ENCODE data around the gene PPFIA3.
"Not testable (repeated sequence)": the region's sequence is repeated elsewhere in the genome, so short reads cannot be mapped to it uniquely, and the experiment has no call there.

The PPFIA3 gene

DNA sequence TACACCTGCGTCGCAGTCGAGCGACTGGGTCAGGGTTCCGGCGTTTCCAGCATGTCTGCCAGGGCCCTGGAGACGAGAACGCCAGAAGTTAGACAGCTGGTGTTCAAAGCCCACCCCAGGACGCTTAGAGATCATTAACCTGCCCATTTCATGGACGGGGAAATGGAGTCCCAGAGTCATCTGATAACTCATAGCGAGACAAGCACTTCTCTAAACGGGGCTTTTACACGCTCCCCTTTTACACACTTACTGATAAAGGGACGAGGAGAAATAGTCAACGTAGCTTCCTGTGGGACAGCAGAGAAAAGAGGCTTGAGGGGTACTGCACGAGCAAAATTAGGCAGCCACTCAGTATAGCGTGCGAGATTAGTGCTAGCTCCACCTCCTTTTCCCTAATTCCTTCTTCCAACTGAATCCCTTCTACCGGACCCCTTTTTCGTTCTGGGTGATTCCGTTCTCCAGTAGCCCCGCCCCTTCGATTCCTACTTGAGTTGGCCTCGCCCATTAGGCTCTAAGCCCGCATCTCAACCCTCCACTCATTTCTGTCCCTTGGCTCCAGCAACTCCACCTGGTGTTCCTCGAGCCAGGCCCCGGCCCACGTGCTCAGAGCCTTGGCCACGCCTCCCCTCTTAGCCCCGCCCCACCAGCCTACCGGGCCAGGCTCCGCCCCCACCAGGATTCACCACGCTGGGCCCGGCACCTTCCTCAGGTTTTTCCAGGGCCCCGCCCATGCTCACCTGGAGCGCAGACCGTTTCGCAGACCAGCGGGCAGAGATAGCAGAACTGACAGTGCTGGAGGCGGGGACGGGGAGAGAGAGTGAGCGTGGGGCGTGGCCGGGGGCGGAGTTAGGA, 32.1 kb downstream of the PPFIA3 start:
- no peak for DNase-seq

DNA sequence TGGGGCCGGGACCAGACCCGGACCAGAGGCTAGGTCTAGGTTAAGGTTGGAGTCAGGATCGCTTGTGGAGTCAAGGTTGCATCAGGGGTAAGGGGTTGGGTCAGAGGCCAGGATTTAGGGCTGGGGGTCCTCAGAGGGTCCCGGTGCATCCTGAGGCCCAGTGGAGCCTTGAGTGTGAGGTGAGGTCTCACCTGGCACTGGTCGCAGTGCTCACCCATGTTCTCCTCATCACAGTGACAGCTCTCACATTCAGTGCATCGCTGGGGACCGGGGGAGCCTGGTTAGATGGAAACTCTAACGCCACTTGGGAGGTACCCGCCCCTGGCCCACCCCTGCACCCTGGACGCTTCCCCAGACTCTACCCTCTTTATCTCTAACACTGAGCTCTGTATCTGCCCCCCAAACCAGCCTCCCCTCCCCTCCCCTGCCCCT, 32.8 kb downstream of the PPFIA3 start:
- DNase-seq = no peak

DNA sequence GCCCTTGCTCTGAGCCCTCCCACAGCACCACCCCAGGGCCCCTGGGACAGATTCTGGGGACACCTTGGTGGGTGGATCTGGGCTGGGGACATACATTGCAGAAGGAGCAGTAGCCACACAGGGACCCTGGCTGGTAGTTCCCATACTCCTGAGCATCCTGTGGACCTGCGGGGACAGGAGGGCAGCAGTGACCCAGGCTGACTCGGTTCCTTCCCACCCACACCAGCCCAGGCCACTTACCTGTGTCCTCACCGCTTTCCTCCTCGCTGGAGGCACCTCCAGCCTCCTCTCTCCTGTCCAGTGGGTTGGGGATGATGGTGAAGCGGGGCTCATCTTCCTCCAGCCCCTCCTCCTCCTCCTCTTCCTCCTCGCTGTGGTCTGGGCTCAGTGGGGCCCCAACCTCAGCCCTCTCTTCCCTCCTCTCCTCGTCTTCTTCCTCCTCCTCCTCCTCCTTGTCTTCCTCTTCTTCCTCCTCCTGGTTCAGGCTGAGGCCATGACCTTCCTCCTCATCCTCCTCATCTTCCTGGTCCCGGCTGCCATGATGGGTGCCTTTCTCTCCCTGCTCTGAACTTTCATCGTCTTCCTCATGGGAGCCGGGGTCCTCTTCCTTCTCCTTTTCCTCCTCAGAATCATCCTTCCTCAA, 33.9 kb downstream of the PPFIA3 start:
- no peak for DNase-seq

DNA sequence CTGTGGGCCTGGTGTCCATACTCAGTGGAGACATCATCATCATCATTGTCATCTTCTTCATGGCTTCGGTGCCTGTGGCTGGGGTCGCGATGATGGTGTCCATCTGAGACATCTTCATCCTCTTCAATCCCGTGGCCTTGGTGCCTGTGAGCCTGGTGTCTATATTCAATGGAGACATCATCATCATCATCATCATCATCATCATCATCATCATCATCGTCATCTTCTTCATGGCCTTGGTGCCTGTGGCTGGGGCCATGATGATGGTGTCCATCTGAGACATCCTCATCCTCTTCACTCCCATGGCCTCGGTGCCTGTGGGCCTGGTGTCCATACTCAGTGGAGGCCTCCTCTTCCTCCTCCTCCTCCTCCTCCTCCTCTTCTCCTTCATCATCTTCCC, 34.9 kb downstream of the PPFIA3 start:
- no peak for DNase-seq

DNA sequence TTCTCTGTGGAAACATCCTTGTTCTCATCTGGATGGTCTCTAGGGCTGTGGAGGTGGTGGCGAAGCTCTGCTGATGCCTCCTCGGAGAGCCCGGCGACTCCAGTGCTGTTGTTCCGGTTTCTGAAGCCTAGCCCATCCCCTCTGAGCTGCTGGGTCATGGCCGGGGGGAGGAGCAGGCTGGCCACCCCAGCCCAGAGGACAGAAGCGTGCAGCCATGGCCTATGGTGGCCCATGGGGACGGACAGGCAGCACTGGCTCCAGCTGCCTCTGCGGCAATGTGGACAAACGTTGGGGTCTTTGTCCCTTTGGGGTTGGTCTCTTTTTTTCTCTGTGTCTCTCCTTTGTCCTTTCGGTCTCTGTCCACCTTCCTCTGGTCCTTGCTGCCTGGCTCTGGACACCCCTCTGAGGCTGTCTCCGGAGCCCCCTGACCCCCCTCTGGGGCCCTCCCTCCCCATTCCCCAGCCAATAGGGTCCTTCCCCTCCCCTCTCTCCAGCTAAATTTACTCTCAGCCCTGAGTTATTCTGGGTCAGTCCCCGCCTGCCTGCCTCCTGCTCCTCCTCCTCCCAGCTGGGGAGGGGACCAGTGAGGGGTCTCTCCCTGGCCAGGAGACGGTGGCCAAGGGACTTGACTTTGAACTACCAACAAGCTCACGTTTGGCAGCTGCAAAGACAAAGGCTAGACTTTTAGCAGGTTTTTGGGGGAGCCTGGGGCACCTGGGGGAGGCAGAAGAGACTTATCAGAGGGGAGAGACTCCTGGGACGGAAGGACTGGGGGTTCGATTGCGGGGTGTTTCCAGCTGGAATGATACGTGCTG, 35.9 kb downstream of the PPFIA3 start, which contains the start of gene HRC:
Gene HRC, minus strand, starts transcription at position 392 of the 815 bp plus-strand sequence. Its CDS starts 159 bp downstream, at position 233.
- DNase-seq = no peak

DNA sequence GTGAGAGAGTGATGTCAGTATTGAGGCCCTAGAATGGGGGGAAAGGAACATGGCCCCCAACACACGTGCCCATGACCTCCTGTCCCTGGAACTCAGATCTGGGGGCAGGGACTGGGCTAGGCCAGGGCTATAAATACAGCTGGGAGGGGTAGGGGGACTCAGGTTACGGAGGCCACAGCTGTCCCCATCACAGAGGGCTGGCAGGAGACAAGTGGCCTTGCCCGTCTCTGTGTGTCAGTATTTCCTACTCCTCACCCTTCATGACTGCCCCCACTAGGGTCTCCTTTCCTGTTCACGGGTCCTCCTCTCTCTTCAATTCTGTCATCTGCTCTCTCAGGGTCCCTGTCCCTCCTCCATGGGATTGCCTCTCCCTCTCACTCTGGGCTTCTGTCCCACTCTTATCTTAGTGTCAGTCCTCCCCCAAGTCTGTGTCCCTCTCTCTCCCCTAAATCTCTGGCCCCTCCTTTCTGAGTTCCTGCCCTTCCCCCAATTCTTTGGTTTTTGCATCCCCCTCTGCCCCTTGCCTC, 36.5 kb downstream of the PPFIA3 start:
- no peak for DNase-seq

DNA sequence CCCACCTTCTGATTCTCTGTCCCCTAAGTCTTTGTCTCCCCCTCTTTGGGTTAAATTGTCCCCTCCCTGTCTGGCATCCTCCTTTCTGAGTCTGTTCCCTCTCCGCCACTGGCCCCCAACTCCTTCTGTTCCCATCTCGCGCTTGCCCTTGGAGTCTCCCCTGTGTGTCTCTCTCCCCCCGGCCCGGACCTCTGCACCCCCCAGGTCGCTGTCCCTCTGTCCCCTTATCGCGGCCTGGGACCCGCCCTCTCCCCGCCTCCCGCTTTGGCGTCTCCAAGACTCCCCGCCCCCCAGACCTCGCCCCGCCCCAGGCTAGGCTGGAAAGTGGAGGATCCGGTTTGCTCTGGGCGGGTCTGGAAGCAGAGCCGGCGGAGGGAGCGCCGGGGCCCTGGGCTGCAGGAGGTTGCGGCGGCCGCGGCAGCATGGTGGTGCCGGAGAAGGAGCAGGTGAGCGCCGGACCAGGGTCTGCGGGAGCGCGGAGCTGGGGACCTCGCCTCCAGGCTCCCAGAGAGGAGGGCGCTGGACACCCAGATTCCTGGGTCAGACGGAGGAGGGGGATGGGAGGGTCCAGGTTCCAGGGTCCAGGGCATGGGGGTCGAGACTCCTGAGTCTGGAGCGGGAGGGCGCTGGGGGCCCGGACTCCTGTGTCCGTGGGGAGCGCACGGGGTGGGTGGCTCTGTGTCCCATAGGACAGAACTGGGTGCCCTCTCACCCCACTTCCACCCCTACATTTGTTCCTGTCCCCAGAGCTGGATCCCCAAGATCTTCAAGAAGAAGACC, 38.3 kb downstream of the PPFIA3 start, which contains the start of gene TRPM4:
Gene TRPM4, plus strand, starts transcription at position 348 of the 780 bp plus-strand sequence. Its CDS starts 75 bp downstream, at position 423.
- no peak for DNase-seq

DNA sequence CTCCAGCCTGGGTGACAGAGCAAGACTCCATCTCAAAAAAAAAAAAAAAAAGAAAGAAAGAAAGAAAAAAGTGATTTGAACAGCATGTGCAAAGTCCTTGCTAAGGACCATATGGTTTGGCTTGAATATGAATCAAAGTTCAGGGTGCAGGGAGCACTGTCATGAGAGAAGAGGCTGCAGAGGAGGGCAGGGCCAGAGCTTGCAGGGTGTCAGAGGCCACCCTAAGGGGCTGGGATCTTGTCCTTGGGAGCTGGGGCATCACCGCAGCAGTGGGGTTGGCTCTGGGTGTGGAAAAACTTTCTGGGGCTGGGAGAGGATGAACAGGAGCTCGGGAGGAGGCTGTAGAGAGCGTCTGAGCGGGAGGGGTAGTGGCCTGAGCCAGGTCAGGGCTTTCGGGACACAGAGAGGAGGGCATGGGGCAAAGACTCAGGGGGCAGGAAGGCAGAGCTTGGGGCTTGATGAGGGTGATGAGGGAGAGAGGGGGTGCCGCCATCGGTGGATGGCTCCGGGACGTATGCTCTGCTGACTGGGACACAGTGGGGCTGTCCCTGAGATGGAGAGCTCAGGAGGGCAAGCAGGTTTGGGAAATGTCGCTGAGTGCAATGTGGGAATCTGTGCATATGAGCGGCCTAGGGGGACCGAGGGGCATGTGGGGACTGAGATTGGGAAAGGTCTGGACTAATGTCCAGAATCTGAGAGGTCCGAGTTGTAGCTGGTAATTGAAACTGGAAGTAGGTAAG, 41.3 kb downstream of the PPFIA3 start:
- DNase-seq = no peak

DNA sequence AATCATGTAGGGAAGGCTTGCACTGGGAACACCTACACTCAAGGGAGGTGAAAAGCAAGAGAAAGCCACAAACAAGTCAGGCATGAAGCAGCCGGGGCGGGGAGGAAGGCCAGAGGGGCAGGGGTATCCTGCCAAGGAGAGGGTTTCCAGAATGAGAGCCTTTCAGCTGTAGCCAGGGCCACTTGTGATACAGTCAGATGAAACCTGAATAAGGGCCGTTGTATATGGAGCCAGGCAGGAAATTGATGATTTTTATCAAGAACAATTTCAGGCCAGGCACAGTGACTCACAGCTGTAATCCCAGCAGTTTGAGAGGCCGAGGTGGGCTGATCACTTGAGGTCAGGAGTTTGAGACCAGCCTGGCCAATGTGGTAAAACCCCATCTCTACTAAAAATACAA, 42.6 kb downstream of the PPFIA3 start:
- DNase-seq = no peak

DNA sequence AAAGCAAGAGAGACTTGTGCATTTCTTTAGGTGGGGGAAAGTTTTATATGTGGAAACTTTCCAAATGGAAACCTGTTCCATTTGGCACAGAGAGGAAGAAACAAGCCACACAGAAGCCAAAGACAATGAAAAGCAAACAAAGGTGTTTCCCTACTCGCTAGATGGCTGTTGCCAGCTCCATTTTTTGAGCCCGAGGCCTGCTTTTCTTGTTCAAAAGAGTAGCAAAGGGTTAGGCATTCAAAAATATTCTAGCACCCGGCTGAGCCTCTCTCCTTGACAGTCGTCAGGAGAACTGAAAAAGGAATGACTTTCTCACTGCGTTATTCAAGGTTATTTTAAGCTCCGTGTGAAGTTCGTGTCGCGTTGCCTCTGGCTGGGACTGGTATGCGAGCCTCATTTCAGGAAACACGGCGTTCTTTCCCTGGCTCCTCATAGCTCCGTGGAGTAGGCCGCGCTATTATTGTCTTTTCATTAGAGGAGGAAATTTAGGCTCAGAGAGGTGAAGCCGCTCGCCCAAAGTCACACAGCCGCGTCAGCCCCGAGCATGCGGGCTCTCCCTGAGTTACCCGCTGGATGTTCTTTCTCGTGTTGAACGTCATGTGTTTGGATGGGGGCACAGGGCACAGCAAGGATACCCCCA, 45.9 kb downstream of the PPFIA3 start:
- no peak for DNase-seq

DNA sequence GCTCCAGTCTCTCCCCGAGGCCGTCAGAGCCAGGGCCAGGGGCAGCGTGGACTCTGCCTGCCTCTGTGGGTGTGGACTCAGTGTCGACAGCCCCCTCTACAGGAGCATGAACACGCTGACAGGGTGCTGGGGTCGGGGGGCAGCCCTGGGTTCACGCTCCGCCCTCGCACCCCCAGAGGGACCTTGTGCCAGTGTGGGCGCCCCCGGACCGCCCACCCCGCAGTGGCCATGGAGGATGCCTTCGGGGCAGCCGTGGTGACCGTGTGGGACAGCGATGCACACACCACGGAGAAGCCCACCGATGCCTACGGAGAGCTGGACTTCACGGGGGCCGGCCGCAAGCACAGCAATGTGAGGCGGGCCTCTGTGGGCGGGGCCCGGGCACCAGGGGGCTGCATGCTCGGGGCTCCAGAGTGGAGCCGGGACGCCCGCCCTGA, 46.5 kb downstream of the PPFIA3 start:
- no peak for DNase-seq

DNA sequence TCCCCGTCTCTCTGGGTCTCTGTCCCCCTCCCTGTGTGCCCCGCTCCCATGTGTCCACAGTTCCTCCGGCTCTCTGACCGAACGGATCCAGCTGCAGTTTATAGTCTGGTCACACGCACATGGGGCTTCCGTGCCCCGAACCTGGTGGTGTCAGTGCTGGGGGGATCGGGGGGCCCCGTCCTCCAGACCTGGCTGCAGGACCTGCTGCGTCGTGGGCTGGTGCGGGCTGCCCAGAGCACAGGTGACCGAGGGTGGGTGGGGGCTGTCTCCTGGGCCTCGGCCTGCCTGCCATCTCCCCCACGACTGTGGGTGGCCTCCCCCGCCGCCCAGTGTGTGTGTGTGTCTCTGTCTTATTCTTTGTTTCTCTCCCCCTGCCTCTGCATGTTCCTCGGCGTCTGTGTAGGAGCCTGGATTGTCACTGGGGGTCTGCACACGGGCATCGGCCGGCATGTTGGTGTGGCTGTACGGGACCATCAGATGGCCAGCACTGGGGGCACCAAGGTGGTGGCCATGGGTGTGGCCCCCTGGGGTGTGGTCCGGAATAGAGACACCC, 48.6 kb downstream of the PPFIA3 start:
- DNase-seq = no peak

DNA sequence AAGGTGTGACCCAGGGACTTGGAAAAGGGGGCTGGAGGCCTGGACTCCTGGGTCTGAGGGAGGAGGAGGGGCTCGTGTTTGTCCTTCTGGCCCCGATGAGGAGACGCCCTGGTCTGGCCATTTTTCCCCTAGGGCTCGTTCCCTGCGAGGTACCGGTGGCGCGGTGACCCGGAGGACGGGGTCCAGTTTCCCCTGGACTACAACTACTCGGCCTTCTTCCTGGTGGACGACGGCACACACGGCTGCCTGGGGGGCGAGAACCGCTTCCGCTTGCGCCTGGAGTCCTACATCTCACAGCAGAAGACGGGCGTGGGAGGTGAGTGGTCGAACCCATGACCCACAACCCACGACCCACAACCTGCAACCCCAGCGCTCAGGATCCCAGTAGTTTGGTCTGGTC, 49.1 kb downstream of the PPFIA3 start:
- no peak for DNase-seq

DNA sequence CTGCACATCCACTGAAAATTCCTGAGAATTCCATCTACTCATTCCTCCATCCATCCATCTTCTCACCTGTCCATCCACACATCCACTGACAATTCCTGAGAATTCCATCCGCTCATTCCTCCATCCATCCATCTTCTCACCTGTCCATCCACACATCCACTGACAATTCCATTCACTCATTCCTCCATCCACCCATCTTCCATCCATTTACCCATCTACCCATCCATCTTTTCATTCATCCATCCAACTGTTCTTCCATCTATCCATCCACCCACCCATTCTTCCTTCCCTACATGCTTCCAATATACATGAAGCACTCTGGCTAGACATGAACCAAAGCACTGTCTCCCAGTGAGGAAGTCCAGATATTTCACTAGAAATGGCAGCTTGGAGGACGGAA, 53.9 kb downstream of the PPFIA3 start:
- DNase-seq = no peak

DNA sequence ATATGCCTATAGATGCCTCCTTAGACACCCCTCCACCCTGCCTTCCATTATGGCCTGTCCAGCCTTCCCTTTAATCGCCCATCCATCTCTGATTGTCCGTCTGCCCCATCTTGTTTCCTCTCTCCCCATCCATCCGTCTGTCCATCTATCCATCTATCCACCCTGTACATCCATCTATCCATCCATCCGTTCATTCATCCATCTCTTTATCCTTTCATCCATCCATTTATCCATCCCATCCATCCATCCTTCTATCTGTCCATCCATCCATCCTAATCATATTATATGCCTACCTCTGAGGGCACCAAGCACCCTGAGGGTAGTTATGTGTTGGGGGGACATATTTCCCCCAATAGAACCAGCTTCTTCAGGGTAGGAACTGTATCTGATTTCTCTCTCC, 61.3 kb downstream of the PPFIA3 start:
- DNase-seq = no peak

DNA sequence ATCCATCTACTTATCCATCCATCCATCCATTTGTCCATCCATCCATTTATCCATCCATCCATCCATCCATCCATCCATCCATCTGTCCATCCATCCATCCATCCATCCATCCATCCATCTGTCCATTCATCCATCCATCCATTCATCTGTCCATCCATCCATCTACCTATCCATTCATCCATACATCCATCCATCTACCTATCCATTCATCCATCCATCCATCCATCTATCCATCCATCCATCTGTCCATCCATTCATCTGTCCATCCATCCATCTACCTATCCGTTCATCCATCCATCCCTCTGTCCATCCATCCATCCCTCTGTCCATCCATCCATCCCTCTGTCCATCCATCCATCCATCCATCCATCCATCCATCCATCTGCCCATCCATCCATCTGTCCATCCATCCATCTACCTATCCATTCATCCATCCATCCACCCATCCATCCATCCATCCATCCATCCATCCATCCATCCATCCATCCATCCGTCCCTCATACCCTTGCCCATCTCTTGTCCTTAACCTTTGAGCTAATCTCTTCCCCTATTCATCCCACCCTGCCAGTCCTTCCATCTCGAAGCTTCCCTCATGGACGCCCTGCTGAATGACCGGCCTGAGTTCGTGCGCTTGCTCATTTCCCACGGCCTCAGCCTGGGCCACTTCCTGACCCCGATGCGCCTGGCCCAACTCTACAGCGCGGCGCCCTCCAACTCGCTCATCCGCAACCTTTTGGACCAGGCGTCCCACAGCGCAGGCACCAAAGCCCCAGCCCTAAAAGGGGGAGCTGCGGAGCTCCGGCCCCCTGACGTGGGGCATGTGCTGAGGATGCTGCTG, 62.9 kb downstream of the PPFIA3 start:
- not testable (repeated sequence) for DNase-seq

DNA sequence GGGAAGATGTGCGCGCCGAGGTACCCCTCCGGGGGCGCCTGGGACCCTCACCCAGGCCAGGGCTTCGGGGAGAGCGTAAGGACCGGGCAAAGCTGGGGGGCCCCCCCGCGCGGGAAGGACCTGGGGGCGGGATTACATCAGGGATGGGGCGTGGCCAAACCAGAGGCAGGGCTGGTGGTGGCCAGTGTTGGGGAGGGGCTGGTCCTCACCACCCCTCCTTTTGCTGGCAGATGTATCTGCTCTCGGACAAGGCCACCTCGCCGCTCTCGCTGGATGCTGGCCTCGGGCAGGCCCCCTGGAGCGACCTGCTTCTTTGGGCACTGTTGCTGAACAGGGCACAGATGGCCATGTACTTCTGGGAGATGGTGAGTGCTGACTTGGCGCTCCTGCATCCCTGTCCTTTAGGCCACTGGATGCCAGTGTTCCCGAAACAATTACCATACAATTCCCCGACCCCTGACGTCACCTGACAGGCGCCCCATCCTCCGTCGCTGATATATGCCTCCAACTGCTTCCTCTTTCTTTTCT, 63.6 kb downstream of the PPFIA3 start:
- no peak for DNase-seq

DNA sequence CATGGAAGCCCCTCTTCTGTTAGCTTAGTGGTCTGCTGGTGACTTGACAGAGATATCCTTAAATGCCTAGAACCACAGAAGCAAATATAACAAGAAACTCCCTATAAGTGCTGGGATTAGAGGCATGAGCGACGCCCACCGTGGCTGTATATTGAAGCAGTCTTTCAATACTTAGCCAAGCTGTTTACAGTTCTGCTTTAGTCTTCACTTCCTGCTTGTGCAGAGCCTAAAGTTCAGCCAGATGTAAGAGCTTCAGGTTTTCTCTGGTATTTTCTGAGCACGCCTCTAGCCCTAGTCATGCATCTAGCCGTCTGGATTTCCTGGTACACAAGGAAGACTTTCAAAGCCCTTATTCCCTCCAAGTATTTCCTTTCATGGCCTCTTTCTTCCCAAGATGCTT, 66.8 kb downstream of the PPFIA3 start:
- DNase-seq = no peak

DNA sequence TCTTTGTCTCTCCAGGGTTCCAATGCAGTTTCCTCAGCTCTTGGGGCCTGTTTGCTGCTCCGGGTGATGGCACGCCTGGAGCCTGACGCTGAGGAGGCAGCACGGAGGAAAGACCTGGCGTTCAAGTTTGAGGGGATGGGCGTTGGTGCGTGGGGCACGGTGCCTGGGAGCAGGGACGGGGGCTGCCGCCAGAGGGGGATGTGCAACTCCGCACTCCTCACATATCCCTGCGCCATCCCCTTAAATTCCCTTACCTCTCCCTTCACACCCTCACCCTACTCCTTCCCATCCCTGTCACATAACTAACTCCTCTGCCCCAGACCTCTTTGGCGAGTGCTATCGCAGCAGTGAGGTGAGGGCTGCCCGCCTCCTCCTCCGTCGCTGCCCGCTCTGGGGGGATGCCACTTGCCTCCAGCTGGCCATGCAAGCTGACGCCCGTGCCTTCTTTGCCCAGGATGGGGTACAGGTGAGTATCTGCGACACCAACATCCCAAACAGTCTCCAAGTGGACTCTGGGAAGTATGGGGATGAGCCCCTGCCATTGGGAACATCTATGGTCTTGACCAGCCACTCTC, 69.4 kb downstream of the PPFIA3 start:
- no peak for DNase-seq

Data from activated CD4-positive, alpha-beta T cell treated with anti-CD3 and anti-CD28 coated beads for 1 hour (primary cell).